Loucy (cell line): ENCODE measurements around the gene MCF2L2.

Source experiments
- H2AFZ ChIP-seq: fragments of 200-600 bp; sonication (generic); 2 replicates; pipeline ENCODE4 v1.6.0; 2016; ENCODE audit warnings: antibody characterized with exemption, mild to moderate bottlenecking, low read length, moderate library complexity
- H3F3A ChIP-seq: fragments of 200-600 bp; 2 replicates; pipeline ENCODE4 v1.6.0; 2016; ENCODE audit warnings: antibody characterized with exemption, low read depth, mild to moderate bottlenecking
- H3K27me3 ChIP-seq: fragments of 200-600 bp; sonication (generic); 2 replicates; pipeline ENCODE4 v1.6.1; 2014; ENCODE audit warnings: low read length, mild to moderate bottlenecking; ENCODE audit not compliant: insufficient read depth, poor library complexity, severe bottlenecking
- H3K36me3 ChIP-seq: fragments of 200-600 bp; sonication (generic); 2 replicates; pipeline ENCODE4 v1.6.1; 2016; ENCODE audit warnings: low read length; ENCODE audit not compliant: insufficient read depth
- H3K4me1 ChIP-seq: fragments of 200-600 bp; sonication (generic); 2 replicates; pipeline ENCODE4 v1.5.1; 2014; ENCODE audit warnings: low read length, mild to moderate bottlenecking; ENCODE audit not compliant: insufficient read depth, poor library complexity, severe bottlenecking
- H3K4me2 ChIP-seq: fragments of 200-600 bp; sonication (generic); 2 replicates; pipeline ENCODE4 v1.6.0; 2014; ENCODE audit warnings: antibody characterized with exemption, low read length, low read depth, mild to moderate bottlenecking; ENCODE audit not compliant: poor library complexity, severe bottlenecking
- H3K4me3 ChIP-seq: fragments of 200-600 bp; sonication (generic); 2 replicates; pipeline ENCODE4 v1.5.1; 2014; ENCODE audit warnings: low read length, mild to moderate bottlenecking, mixed read lengths; ENCODE audit not compliant: poor library complexity, severe bottlenecking
- H3K79me2 ChIP-seq: fragments of 200-600 bp; sonication (generic); 2 replicates; pipeline ENCODE4 v1.6.1; 2014; ENCODE audit warnings: low read length; ENCODE audit not compliant: insufficient read depth
- H3K9ac ChIP-seq: fragments of 200-600 bp; sonication (generic); 2 replicates; pipeline ENCODE4 v1.6.0; 2014; ENCODE audit warnings: mild to moderate bottlenecking, low read depth, low read length, moderate library complexity; ENCODE audit not compliant: poor library complexity, severe bottlenecking
- H3K9me2 ChIP-seq: fragments of 200-600 bp; sonication (generic); replicated peaks from 2 replicates; pipeline ENCODE4 v1.6.1; 2016; ENCODE audit warnings: low read depth, low read length, mixed read lengths
- H3K9me3 ChIP-seq: fragments of 200-600 bp; sonication (generic); 2 replicates; pipeline ENCODE4 v1.6.1; 2014; ENCODE audit warnings: mild to moderate bottlenecking, antibody characterized with exemption, low read length, low read depth; ENCODE audit not compliant: insufficient read depth
- H4K20me1 ChIP-seq: fragments of 200-600 bp; sonication (generic); 2 replicates; pipeline ENCODE4 v1.6.0; 2014; ENCODE audit warnings: antibody characterized with exemption, low read length, mild to moderate bottlenecking; ENCODE audit not compliant: insufficient read depth, poor library complexity, severe bottlenecking
- CTCF ChIP-seq: fragments of 200-600 bp; sonication (generic); conservative IDR thresholded peaks from 2 replicates; pipeline ENCODE4 v1.5.1; 2014; ENCODE audit warnings: mild to moderate bottlenecking, antibody characterized with exemption, low read length
- EZH2phosphoT487 ChIP-seq: fragments of 200-600 bp; IDR thresholded peaks from 2 replicates; pipeline ENCODE4 v1.6.1; 2018; ENCODE audit warnings: antibody characterized with exemption, mild to moderate bottlenecking, moderate library complexity, borderline replicate concordance

MCF2L2 gene

DNA sequence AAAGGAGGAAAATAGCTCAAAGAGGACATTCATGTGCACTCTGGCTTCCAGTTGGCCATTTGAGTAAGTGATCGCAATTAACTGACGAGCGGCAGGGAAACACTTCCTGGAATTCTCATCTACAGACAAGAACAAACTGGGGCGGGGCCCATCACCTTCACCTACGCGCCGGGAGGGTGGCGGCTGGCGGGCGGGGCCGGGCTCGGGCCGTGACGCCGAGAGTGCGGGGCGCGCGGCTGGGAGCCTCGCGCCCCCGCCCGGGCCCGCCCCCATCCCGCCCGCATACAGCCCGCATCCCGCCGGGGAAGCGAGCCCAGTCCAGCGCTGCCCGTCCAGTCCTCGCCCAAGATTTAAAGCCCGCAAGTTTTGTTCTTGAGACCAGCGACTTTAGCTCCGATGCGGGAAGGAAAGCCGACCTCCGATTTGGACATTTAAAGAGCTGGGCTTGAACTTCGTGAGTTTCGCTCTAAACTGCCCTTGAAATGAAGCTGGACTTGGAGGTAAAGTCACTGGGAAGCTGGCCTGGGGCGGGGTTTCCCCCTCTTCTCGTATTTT lies 175.4 kb downstream of the MCF2L2 start, which contains the start of gene B3GNT5:
Gene B3GNT5 (plus strand): TSS at position 281 of the 555 bp plus-strand sequence. CDS start 16,546 bp downstream, outside the sequence.
- H3K9ac ChIP-seq = no peak within 1 kb of the TSS
- H3K79me2 ChIP-seq = no peaks in the 10 kb centered on the region
- TF ChIP-seq EZH2phosphoT487 (no peak), CTCF (no peak)

GRCh38 chr3:183252118-183252782 lies 176.2 kb downstream of the MCF2L2 start:
- no peak overlapping the region for H2AFZ ChIP-seq
- no peaks in the 10 kb centered on the region for H4K20me1 ChIP-seq
- no peaks in the 10 kb centered on the region for H3K36me3 ChIP-seq
- no peak overlapping the region for H3K4me3 ChIP-seq
- no peaks in the 10 kb centered on the region for H3K27me3 ChIP-seq
- no peaks in the 10 kb centered on the region for H3K79me2 ChIP-seq
- no peaks in the 10 kb centered on the region for H3F3A ChIP-seq
- H3K4me2 ChIP-seq = no peak overlapping the region
- H3K9ac ChIP-seq = no peak overlapping the region
- no peaks in the 10 kb centered on the region for H3K9me3 ChIP-seq
- H3K9me2 ChIP-seq = no peaks in the 10 kb centered on the region
- no peaks in the 10 kb centered on the region for H3K4me1 ChIP-seq
- TF ChIP-seq CTCF (no peak), EZH2phosphoT487 (no peak)

More for the DNA sequence above, 175.4 kb downstream of the MCF2L2 start, which contains the start of gene B3GNT5:
- Histone ChIP-seq H3F3A (no peaks in the 10 kb centered on the region), H3K4me2 (no peak within 1 kb of the TSS), H3K4me3 (no peak within 1 kb of the TSS), H2AFZ (no peak within 1 kb of the TSS), H3K9me3 (no peaks in the 10 kb centered on the region), H3K27me3 (no peaks in the 10 kb centered on the region), H3K4me1 (no peaks in the 10 kb centered on the region), H3K9me2 (no peaks in the 10 kb centered on the region), H4K20me1 (no peaks in the 10 kb centered on the region), H3K36me3 (no peaks in the 10 kb centered on the region)

DNA sequence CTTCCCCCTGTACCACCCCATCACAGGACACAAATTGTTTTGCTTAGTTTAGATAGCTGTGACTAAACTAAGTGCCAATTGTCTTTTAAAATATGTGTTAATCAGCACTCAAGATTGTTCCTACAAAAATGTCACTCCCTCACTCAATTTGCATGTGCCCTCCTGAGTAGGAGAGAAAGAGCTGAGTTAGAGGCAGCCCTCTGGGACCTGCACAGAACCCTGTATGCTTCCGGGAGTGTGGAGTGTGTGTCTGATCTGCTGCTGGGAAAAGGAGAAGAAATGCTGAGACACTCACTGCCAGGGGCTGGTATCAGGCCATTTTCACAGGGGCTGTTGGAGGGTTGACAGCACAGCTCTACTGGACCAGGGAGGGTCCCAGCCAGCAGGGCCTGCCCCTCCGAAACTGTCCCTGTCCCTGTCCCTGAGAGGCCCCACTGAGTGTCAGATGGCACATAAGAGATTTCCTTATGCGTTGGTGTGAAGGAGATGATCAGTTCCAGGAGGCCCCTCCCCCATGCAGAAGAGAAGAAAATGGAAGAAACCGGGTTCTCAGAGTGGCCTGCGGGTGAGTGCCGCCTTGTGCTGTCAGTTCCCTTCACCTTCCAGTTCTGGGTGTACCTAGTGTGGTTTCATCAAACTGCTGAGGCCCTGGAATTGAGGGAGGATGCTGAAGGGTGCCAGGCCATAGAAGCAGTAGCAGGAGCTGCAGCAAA lies 179.3 kb downstream of the MCF2L2 start:
- Histone ChIP-seq H3K79me2 (no peaks in the 10 kb centered on the region), H3K9me2 (no peaks in the 10 kb centered on the region), H4K20me1 (no peaks in the 10 kb centered on the region), H3K9ac (no peak overlapping the region), H3K4me3 (no peak overlapping the region), H3K4me1 (no peaks in the 10 kb centered on the region), H2AFZ (no peak overlapping the region), H3K36me3 (no peaks in the 10 kb centered on the region), H3K27me3 (no peaks in the 10 kb centered on the region), H3F3A (no peaks in the 10 kb centered on the region), H3K4me2 (no peak overlapping the region), H3K9me3 (no peaks in the 10 kb centered on the region)
- TF ChIP-seq CTCF (no peak), EZH2phosphoT487 (no peak)
